Mucosa of stomach (tissue), 1 donor: ENCODE data around the gene BMPR1A.
A peak's percentile ranks its signal among the peaks of the same experiment; 100 is the strongest.

ENCODE experiments used
- H3K27me3 ChIP-seq: one replicate; pipeline ENCODE4 v1.7.0; 2013; ENCODE audit warnings: mild to moderate bottlenecking, low read length; ENCODE audit not compliant: control insufficient read depth, insufficient read depth
- H3K36me3 ChIP-seq: one replicate; pipeline ENCODE4 v1.7.0; 2013; ENCODE audit warnings: low read length; ENCODE audit not compliant: control insufficient read depth, insufficient read depth
- H3K4me1 ChIP-seq: one replicate; pipeline ENCODE4 v1.7.0; 2013; ENCODE audit warnings: mild to moderate bottlenecking, low read length; ENCODE audit not compliant: control insufficient read depth, insufficient read depth
- H3K4me3 ChIP-seq: one replicate; pipeline ENCODE4 v1.7.0; 2013; ENCODE audit warnings: low read length
- H3K9ac ChIP-seq: one replicate; pipeline ENCODE4 v1.7.0; 2013; ENCODE audit warnings: mild to moderate bottlenecking, low read length, moderate library complexity
- H3K9me3 ChIP-seq: one replicate; pipeline ENCODE4 v1.7.0; 2013; ENCODE audit warnings: mild to moderate bottlenecking, low read length, moderate library complexity; ENCODE audit not compliant: control insufficient read depth
- donor health status: Pancreatic carcinoma.

The BMPR1A gene

GRCh38 chr10:86756511-86757112, at the start of gene BMPR1A:
Gene BMPR1A, plus strand, starts transcription at chr10:86756619. Its CDS starts 119,400 bp downstream, at chr10:86876019.
- H3K4me3 ChIP-seq: peak within 1 kb of the TSS; percentile 57
- peak within 1 kb of the TSS; percentile 81 for H3K9ac ChIP-seq
- H3K9me3 ChIP-seq: no peaks in the 10 kb centered on the region
- H3K36me3 ChIP-seq: no peaks in the 10 kb centered on the region
- H3K4me1 ChIP-seq: peaks cover 11% of the 10 kb centered on the region
- H3K27me3 ChIP-seq: no peaks in the 10 kb centered on the region

- no peaks in the 10 kb centered on the region for H3K36me3 ChIP-seq
- no peaks in the 10 kb centered on the region for H3K27me3 ChIP-seq
- peaks cover 9% of the 10 kb centered on the region for H3K4me1 ChIP-seq
- H3K9ac ChIP-seq: no peak overlapping the region
- no peak overlapping the region for H3K4me3 ChIP-seq
- no peaks in the 10 kb centered on the region for H3K9me3 ChIP-seq
These were observed 49.4 kb upstream of the BMPR1A start for GRCh38 chr10:86706977-86707376.

GRCh38 chr10:86707505-86707904, 48.9 kb upstream of the BMPR1A start:
- no peak overlapping the region for H3K4me3 ChIP-seq
- H3K4me1 ChIP-seq: peaks cover 14% of the 10 kb centered on the region
- no peak overlapping the region for H3K9ac ChIP-seq
- H3K36me3 ChIP-seq: no peaks in the 10 kb centered on the region
- no peaks in the 10 kb centered on the region for H3K27me3 ChIP-seq
- no peaks in the 10 kb centered on the region for H3K9me3 ChIP-seq

- H3K9ac ChIP-seq: no peak overlapping the region
- H3K27me3 ChIP-seq: no peaks in the 10 kb centered on the region
- H3K36me3 ChIP-seq: no peaks in the 10 kb centered on the region
- H3K4me1 ChIP-seq: peaks cover 14% of the 10 kb centered on the region
- no peaks in the 10 kb centered on the region for H3K9me3 ChIP-seq
- no peak overlapping the region for H3K4me3 ChIP-seq
These were observed 48.2 kb upstream of the BMPR1A start for GRCh38 chr10:86708068-86708782.

- Histone ChIP-seq H3K4me3 (no peak overlapping the region), H3K9me3 (no peaks in the 10 kb centered on the region), H3K27me3 (no peaks in the 10 kb centered on the region), H3K4me1 (peaks cover 14% of the 10 kb centered on the region), H3K36me3 (no peaks in the 10 kb centered on the region), H3K9ac (no peak overlapping the region)
These were observed 47.5 kb upstream of the BMPR1A start for GRCh38 chr10:86708783-86709380.

- peaks cover 14% of the 10 kb centered on the region for H3K4me1 ChIP-seq
- no peak overlapping the region for H3K9ac ChIP-seq
- H3K27me3 ChIP-seq: no peaks in the 10 kb centered on the region
- no peaks in the 10 kb centered on the region for H3K36me3 ChIP-seq
- H3K4me3 ChIP-seq: no peak overlapping the region
- H3K9me3 ChIP-seq: no peaks in the 10 kb centered on the region
These were observed 46.8 kb upstream of the BMPR1A start for GRCh38 chr10:86709396-86710185.

- no peaks in the 10 kb centered on the region for H3K36me3 ChIP-seq
- peaks cover 14% of the 10 kb centered on the region for H3K4me1 ChIP-seq
- H3K9me3 ChIP-seq: no peaks in the 10 kb centered on the region
- peak overlapping the region; percentile 6 for H3K4me3 ChIP-seq
- H3K9ac ChIP-seq: peak overlapping the region; percentile 88
- H3K27me3 ChIP-seq: no peaks in the 10 kb centered on the region
These were observed 45.4 kb upstream of the BMPR1A start for GRCh38 chr10:86710987-86711512.

GRCh38 chr10:86711513-86712316, 44.7 kb upstream of the BMPR1A start:
- Histone ChIP-seq H3K27me3 (no peaks in the 10 kb centered on the region), H3K4me1 (peaks cover 14% of the 10 kb centered on the region), H3K36me3 (no peaks in the 10 kb centered on the region), H3K4me3 (peak overlapping the region; percentile 26), H3K9me3 (no peaks in the 10 kb centered on the region), H3K9ac (peak overlapping the region; percentile 88)

GRCh38 chr10:86712317-86712707, 44.1 kb upstream of the BMPR1A start:
- H3K9ac ChIP-seq: peak overlapping the region; percentile 88
- no peaks in the 10 kb centered on the region for H3K9me3 ChIP-seq
- peak overlapping the region; percentile 26 for H3K4me3 ChIP-seq
- no peaks in the 10 kb centered on the region for H3K36me3 ChIP-seq
- H3K4me1 ChIP-seq: peaks cover 14% of the 10 kb centered on the region
- no peaks in the 10 kb centered on the region for H3K27me3 ChIP-seq

GRCh38 chr10:86715156-86715795, 41.1 kb upstream of the BMPR1A start:
- peaks cover 14% of the 10 kb centered on the region for H3K4me1 ChIP-seq
- no peaks in the 10 kb centered on the region for H3K27me3 ChIP-seq

GRCh38 chr10:86715836-86716235, 40.6 kb upstream of the BMPR1A start:
- Histone ChIP-seq H3K27me3 (no peaks in the 10 kb centered on the region), H3K9me3 (no peaks in the 10 kb centered on the region), H3K9ac (no peak overlapping the region), H3K36me3 (no peaks in the 10 kb centered on the region), H3K4me1 (peaks cover 9% of the 10 kb centered on the region), H3K4me3 (no peak overlapping the region)

More at GRCh38 chr10:86715156-86715795, 41.1 kb upstream of the BMPR1A start:
- H3K36me3 ChIP-seq: no peaks in the 10 kb centered on the region
- no peaks in the 10 kb centered on the region for H3K9me3 ChIP-seq
- H3K4me3 ChIP-seq: no peak overlapping the region
- H3K9ac ChIP-seq: no peak overlapping the region
